Motor neuron (in vitro differentiated cells): ENCODE measurements around the gene AKT1. TPM values are rescaled to one million over a fixed set of nuclear protein-coding genes. Genes with fewer than 3 reads are reported as not detected.
A peak's percentile ranks its signal among the peaks of the same experiment; 100 is the strongest.
"Not testable (repeated sequence)": the region's sequence is repeated elsewhere in the genome, so short reads cannot be mapped to it uniquely, and the experiment has no call there.

Source experiments
- ATAC-seq, 8 experiments: fragments of 200-7000 bp; cut with Tn5 transposase; replicated peaks in 6 of 8; 2 replicates each; pipeline ENCODE4 v1.8.0; 2021; ENCODE audit warnings: mild to moderate bottlenecking in 8 of 8, moderate library complexity in 8 of 8
- H3K27ac ChIP-seq, 2 donors: fragments of 250-450 bp; sonication (Bioruptor Pico); 2 replicates each; pipeline ENCODE4 v1.9.0; 2021; ENCODE audit warnings: antibody characterized with exemption in 2 of 2, mild to moderate bottlenecking in 2 of 2, moderate library complexity in 1 of 2
- H3K4me1 ChIP-seq, 2 donors: fragments of 250-450 bp; sonication (Bioruptor Pico); replicated peaks in 1 of 2; 2 replicates each; pipeline ENCODE4 v1.6.1; 2021; ENCODE audit warnings: antibody characterized with exemption in 2 of 2, mild to moderate bottlenecking in 2 of 2, moderate library complexity in 1 of 2
- H3K4me3 ChIP-seq, 5 donors: fragments of 250-450 bp; sonication (Bioruptor Pico); 2 replicates each; pipeline ENCODE4 v1.9.0; 2021; ENCODE audit warnings: antibody characterized with exemption in 5 of 5, mild to moderate bottlenecking in 5 of 5, moderate library complexity in 4 of 5
- WGBS, 10 experiments: fragments of 450-650 bp; shearing (Covaris generic); methylation state at CpG; one replicate each; pipeline ENCODE4 v1.0.0; 2022; 5-methylcytosine and 5-hydroxymethylcytosine counted together
- in situ Hi-C, 9 experiments: fragments of 400-800 bp; cut with MboI; loops; one replicate each; pipeline ENCODE4 v1.15.0; 2021; ENCODE audit warnings: low sequenced_read_pairs in 9 of 9, low pct_unique_long_range_greater_than_20kb in 2 of 9; ENCODE audit not compliant: unreplicated experiment in 9 of 9
- total RNA-seq, 8 experiments: library from RNA; unstranded; fragments of 300-600 nt; gene quantifications; 2 replicates each; pipeline versions ENCODE4 v1.2.3 to v1.2.4, GENCODE V29; 2022

The AKT1 gene
- total RNA-seq, 8 experiments from 2014 or later: 55.9 to 120 (median 96.6) TPM

DNA sequence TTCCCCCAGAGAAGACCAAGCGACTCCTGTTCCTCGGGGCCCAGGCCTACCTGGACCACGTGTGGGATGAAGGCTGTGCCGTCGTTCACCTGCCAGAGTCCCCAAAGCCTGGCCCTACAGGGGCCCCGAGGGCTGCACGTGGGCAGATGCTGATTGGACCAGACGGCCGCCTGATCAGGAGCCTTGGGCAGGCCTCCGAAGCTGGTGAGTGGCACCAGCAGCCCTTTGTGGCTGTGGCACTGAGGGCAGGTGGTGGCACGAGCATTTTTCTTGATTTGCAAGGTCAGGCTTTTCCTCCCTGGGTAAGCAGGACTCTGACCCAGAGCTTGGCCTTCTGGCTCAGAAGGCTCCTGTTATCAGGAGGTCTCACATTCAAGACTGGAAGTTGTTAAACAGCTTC lies 39.9 kb downstream of the AKT1 start:
- H3K4me3 ChIP-seq: no peak overlapping the region
- in situ Hi-C loops: no loop called here
- 67 to 100% (median 89%) methylated on average over 1 to 4 of the region's 11 CpGs; no CpG with 5 or more reads in 5 of the 10 experiments for WGBS, 10 experiments
- ATAC-seq: no peak
- H3K27ac ChIP-seq: no peak overlapping the region
- H3K4me1 ChIP-seq: peaks cover 10 to 12% of the 10 kb centered on the region in 2 donors

DNA sequence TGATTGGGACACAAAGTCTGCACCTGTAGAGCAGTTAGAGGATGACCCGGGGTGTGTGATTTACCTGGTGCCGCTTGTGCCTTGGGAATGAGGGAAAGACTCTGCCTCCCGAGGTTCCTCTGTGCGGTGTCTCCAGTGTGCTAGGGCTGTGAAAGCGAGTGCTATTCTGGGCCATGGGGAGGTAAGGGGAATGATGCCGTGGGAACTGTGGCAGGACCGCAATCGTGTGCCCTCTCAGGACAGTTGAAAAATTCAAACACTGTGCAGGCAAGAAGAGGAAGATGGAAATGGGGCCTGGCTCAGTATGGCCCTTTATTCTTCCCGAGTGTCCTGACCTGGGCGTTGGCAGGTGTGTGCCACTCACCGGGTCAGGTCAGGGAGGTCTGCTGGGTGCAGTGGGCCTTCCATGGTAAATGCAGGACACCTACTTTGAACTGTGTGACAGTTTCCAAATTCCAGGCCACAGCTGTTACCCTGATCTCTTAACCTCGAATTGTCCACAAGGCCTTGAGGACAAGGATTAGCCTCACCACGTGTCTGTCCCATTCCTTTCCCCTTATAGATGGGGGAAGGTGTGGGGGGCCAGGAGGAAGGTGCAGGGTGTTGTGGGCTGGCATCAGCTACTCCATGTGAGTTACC lies 41.2 kb downstream of the AKT1 start:
- H3K27ac ChIP-seq: no peak overlapping the region
- H3K4me3 ChIP-seq: peak overlapping the region; percentile 73 to 95 (median 93)
- peaks cover 10 to 12% of the 10 kb centered on the region in 2 donors for H3K4me1 ChIP-seq
- in situ Hi-C loops: no loop called here
- ATAC-seq: no peak
- 0 to 62% (median 51%) methylated on average over 1 to 8 of the region's 13 CpGs; no CpG with 5 or more reads in 2 of the 10 experiments for WGBS, 10 experiments

DNA sequence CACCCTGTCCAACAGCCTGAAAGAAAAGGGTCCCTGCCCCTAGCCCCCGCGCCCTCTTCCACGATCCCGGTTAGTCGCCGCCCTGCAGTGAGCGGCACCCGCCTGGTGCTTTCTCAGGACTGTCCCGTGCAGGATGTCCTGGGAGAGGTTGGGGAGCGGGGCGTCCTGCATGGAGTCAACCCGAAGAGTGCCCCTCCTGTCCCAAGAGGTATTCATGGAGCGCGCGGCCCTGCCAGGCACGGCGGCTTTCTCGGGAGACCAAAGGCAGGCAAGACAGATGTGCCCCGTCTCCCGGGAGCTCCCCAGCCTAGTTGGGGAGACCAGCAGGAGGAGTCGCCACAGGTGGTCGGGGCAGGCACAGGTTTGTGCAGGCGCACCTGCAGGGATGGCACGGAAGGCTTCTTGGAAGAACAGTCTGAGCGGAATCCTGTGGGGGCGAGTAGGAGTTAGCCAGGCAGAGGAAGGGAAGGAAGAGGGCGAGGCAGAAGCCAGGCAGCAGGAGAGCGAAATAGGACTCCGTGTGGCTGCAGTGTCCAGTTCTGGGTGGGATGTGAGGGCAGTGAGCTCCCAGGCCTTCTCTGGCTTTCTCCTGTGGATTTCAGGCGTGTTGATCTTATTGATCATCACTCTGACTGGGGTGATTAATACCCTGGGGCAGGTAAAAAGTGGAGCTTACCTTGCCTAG lies 41.9 kb downstream of the AKT1 start:
- WGBS, 10 experiments: 0 to 8% (median 7%) methylated on average over 1 to 10 of the region's 30 CpGs; no CpG with 5 or more reads in 5 of the 10 experiments
- peak in 2 of 8 experiments; percentile 3 to 4 for ATAC-seq
- Histone ChIP-seq H3K27ac (peak overlapping the region; percentile 84 to 96), H3K4me1 (peaks cover 10 to 12% of the 10 kb centered on the region in 2 donors), H3K4me3 (peak overlapping the region; percentile 73 to 95 (median 93))
- in situ Hi-C loops: no loop called here

DNA sequence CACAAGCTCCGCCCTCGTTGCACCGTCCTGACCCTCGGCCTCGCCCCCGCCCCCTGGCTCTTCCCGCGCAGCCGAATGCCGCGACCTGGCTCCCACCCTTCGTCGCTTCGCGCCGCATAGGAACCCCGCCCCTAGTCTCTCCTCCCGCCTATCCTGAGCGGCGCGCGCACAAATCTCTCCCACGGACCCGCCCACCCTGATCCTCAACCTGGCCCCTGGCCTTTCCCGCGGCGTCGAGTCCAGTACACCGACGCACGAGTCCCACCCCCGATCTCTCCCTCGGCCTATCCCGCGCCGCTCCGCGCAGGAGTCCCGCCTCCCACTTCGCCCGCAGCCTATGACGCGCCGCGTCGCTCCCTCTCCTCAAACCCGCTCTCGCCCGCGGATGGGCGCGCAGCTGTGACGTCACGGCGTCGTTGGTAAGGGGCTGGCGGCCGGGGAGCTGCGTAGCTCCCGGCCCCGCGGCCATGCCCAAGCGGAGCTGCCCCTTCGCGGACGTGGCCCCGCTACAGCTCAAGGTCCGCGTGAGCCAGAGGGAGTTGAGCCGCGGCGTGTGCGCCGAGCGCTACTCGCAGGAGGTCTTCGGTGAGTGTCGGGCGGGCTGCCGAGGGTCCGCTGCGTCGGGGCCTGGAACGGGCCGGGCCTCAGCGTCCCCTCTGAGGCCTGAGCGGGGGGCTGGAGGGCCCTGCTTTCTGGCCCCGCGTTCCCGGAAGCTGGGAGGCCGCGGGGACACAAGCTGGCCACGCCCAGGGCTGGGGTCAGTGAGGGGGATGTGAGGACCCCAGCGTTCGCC lies 42.6 kb downstream of the AKT1 start, which contains the start of gene SIVA1:
Gene SIVA1 (plus strand): TSS at position 413 of the 793 bp plus-strand sequence. CDS start 55 bp downstream, at position 468.
- WGBS, 10 experiments: 1 to 19% (median 3%) methylated on average over 5 to 21 of the region's 95 CpGs; no CpG with 5 or more reads in 7 of the 10 experiments
- in situ Hi-C loops: no loop called here
- peak; percentile 88 to 95 (median 94) for ATAC-seq
- peak within 1 kb of the TSS; percentile 84 to 96 for H3K27ac ChIP-seq
- H3K4me1 ChIP-seq: peaks cover 10 to 16% of the 10 kb centered on the region in 2 donors
- H3K4me3 ChIP-seq: peak within 1 kb of the TSS; percentile 73 to 95 (median 93)

DNA sequence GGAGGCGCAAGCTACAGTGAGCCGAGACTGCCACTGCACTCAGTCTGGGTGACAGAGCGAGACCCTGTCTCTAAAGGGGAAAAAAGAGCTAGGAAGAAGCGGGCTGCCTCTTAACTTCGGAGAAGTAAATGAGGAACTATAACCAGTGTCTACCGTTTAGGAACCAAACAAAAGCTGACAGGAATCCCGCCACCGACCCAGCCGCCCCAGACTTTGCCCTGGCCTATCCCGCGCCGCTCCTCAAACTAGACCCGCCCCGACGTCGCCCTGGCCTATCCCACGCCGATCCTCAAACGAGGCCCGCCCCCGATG lies 43.2 kb downstream of the AKT1 start:
- ATAC-seq: peak in 6 of 8 experiments; percentile 85 to 87 (median 87)
- WGBS, 10 experiments: 0 to 67% (median 2%) methylated on average over 1 to 17 of the region's 21 CpGs; no CpG with 5 or more reads in 5 of the 10 experiments
- H3K4me3 ChIP-seq: peak overlapping the region; percentile 73 to 95 (median 93)
- in situ Hi-C loops: no loop called here
- peaks cover 10 to 16% of the 10 kb centered on the region in 2 donors for H3K4me1 ChIP-seq
- H3K27ac ChIP-seq: peak overlapping the region; percentile 43 to 77

DNA sequence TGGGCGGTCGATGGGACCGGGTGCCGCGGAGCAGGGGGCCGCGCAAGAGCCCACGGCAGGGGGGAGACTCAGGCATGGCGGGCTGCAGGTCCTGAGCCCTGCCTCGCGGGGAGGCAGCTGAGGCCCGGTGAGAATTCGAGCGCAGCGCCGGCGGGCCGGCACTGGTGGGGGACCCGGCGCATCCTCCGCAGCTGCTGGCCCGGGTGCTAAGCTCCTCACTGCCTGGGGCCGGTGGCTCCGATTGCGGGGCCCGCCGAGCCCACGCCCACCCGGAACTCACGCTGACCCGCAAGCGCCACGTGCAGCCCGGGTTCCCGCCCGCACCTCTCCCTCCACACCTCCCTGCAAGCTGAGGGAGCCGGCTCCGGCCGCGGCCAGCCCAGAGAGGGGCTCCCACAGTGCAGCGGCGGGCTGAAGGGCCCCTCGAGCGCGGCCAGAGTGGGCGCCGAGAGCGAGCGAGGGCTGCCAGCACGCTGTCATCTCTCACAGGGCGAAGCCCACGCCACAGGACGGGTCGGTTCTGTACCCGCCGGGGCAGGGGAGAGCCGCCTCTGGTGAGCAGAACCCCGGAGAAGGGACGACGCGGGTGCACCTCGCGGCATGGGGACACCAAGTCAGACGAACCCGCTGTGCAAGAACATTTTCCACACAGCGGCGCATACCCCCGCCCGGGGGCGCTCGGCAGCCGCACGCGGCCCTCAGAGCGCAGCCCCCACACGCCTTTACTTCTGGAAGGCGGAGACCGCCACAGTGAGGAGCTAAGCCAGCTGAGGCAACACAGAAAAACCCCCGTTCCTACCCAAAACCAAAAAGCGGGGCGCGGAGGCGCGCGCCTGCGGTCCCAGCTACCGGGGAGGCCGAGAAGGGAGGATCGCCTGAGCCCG lies 43.8 kb downstream of the AKT1 start:
- Histone ChIP-seq H3K4me3 (peak overlapping the region; percentile 73 to 95 (median 93)), H3K4me1 (peaks cover 10 to 16% of the 10 kb centered on the region in 2 donors), H3K27ac (peak overlapping the region; percentile 43 to 77)
- no peak for ATAC-seq
- in situ Hi-C loops: no loop called here
- WGBS, 10 experiments: 34 to 100% (median 52%) methylated on average over 1 to 11 of the region's 90 CpGs; no CpG with 5 or more reads in 5 of the 10 experiments

DNA sequence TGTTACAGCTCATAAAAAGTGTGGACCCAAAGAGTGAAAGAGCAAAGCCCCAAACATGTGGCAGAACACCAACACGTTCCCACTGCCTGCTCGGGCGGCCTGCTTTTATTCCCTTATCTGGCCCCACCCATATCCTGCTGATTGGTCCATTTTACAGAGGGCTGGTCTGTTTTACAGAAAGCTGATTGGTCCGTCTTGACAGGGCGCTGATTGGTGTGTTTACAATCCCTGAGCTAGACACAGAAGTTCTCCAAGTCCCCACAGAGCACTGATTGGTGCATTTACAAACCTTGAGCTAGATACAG lies 44.8 kb downstream of the AKT1 start:
- H3K4me3 ChIP-seq, ATAC-seq, in situ Hi-C loops, H3K27ac ChIP-seq: not testable (repeated sequence)
- WGBS, 10 experiments: 0 to 100% (median 82%) methylated on average over 1 to 2 of the region's 5 CpGs; no CpG with 5 or more reads in 4 of the 10 experiments
- H3K4me1 ChIP-seq: peaks cover 10 to 16% of the 10 kb centered on the region in 2 donors

DNA sequence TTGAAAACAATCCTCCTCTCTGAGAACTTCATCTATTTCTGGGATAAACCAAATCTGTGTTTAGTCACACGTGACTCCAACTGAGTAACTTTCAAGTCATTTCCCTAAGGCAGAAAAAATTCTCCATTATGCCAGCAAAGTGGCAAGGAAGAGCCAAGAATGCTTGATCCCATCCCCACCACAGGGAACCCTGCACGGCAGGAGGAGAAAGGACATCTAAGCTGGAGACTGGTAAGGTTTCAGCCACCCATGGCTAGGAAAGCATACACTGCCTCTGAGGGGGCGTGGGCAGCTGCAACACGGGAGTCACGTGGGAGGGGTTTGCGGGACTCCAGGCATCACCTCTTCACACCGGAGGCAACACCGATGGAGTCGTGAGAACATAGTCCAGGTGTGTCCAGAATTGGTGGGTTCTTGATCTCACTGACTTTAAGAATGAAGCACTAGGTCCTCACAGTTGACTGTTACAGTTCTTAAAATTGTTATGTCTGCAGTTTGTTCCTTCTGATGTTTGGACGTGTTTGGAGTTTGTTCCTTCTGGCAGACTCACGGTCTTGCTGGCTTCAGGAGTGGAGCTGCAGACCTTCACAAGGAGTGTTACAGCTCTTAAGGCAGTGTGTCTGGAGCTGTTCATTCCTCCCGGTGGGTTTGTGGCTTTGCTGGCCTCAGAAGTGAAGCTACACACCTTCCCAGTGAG lies 45.3 kb downstream of the AKT1 start:
- no peak overlapping the region for H3K4me3 ChIP-seq
- peaks cover 10 to 16% of the 10 kb centered on the region in 2 donors for H3K4me1 ChIP-seq
- no peak overlapping the region for H3K27ac ChIP-seq
- in situ Hi-C loops: no loop called here
- 31 to 100% (median 83%) methylated on average over 1 to 4 of the region's 12 CpGs; no CpG with 5 or more reads in 3 of the 10 experiments for WGBS, 10 experiments
- ATAC-seq: no peak

DNA sequence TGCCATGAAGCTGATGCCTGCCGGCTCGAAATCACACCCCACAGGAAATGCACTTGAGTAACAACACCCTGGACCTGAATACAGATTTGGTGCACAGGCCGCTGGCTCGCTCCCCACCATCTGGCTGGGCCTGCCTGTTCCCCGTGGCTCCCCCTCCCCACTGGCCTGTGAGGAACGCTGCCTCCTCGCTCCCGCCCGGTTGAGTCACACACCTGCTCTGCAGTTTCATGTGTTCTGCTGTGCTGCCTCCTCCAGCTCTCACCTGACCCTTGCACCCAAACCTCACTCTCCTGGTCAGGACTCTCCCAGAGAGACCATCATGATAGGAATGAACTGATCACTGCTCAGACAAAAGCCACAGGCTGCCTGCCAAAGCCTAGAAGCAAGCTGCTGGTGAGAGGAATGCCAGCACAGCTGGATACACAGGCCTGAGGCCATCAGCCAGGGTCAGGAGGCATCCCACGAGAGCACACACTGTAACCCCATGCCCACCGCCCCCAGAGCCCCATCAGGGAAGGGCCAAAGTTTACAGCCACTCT lies 46.4 kb downstream of the AKT1 start:
- Histone ChIP-seq H3K27ac (no peak overlapping the region), H3K4me1 (peaks cover 4 to 11% of the 10 kb centered on the region in 2 donors), H3K4me3 (no peak overlapping the region)
- 0 to 45% methylated on average over 1 to 2 of the region's 11 CpGs; no CpG with 5 or more reads in 8 of the 10 experiments for WGBS, 10 experiments
- no peak for ATAC-seq
- in situ Hi-C loops: no loop called here

DNA sequence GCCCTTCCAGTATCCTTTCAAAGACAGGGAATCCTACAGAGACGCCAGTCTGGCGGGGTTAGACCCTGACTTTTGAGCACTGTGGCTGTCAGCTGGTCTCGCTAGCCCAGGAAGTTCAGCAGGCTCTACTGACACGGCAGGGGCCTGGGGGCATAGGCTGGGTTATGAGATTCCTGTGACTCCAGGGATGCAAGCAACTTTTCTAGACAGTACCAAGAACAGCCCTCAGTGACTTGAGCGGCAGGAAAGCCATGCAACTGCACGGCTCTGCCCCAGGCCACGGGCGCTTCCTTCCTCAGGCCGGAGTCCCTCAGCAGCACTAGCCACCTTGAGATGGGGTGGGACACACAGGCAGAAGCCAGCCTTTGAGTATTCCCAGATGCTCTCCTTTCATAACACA lies 47.7 kb downstream of the AKT1 start:
- H3K4me3 ChIP-seq: no peak overlapping the region
- 61 to 100% (median 89%) methylated on average over 1 to 6 of the region's 9 CpGs; no CpG with 5 or more reads in 3 of the 10 experiments for WGBS, 10 experiments
- peaks cover 0 to 9% of the 10 kb centered on the region in 2 donors for H3K4me1 ChIP-seq
- H3K27ac ChIP-seq: no peak overlapping the region
- ATAC-seq: no peak
- in situ Hi-C loops: no loop called here

DNA sequence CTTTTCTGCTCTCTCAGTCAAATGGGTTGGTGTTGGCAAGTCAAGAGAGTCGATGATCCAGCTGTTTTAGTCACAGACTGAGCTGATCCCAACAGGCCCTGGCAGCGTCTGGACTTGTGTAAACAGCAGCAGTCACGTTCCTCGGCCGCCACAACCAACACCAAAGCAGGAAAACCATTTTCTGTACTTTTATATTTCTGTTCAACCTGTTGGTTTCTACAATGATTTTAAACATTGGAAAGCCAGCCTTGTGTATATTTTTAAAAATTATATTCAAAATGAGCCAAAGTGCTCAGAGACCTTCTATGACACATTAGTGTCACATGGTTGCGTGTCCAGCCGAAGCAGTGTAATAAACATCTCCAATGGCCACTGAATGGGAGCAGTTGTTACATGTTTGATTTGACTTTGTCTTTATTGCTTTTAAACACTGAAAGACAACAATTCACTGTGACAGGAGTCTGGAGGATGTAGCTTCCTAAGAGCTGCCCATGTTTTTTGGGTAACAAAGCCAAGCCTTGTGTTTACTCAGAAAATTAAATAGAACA lies 48.5 kb downstream of the AKT1 start:
- H3K4me3 ChIP-seq: no peak overlapping the region
- 31 to 100% (median 86%) methylated on average over 1 to 7 of the region's 7 CpGs for WGBS, 10 experiments
- H3K4me1 ChIP-seq: peaks cover 0 to 7% of the 10 kb centered on the region in 2 donors
- in situ Hi-C loops: no loop called here
- ATAC-seq: no peak
- H3K27ac ChIP-seq: no peak overlapping the region
